Stimulated activated CD8-positive, alpha-beta memory T cell treated with anti-CD3 and anti-CD28 coated beads, Interleukin-2, amount 100 ng/mL, for 48 hours (primary cell): ENCODE data around the gene GPR179.
"Not testable (repeated sequence)": the region's sequence is repeated elsewhere in the genome, so short reads cannot be mapped to it uniquely, and the experiment has no call there.

Experiments
- DNase-seq, 2 donors: peaks; one replicate each; pipeline ENCODE4 v3.0.0-alpha.2; 2020; ENCODE audit warnings: low read depth in 2 of 2

GPR179 gene

GRCh38 chr17:38322156-38322779 lies 21.5 kb downstream of the GPR179 start:
- peak; percentile 50 to 65 for DNase-seq

- no peak for DNase-seq
Observed at GRCh38 chr17:38320482-38320881, 23.3 kb downstream of the GPR179 start.

- no peak for DNase-seq
Observed at GRCh38 chr17:38317081-38317480, 26.7 kb downstream of the GPR179 start.

- DNase-seq = no peak
Observed at GRCh38 chr17:38315497-38315896, 28.3 kb downstream of the GPR179 start.

GRCh38 chr17:38296834-38297517 lies 46.8 kb downstream of the GPR179 start, which contains the start of gene MRPL45:
TSS of gene MRPL45 (plus strand) at chr17:38297168. CDS start at chr17:38297184, 16 bp downstream.
- peak; percentile 93 to 94 for DNase-seq

- DNase-seq = not testable (repeated sequence)
Observed at GRCh38 chr17:38295602-38296365, 48.0 kb downstream of the GPR179 start.

- DNase-seq = not testable (repeated sequence)
Observed at GRCh38 chr17:38289760-38290159, 54.0 kb downstream of the GPR179 start.

GRCh38 chr17:38288217-38288827 lies 55.4 kb downstream of the GPR179 start:
- DNase-seq = not testable (repeated sequence)

GRCh38 chr17:38286501-38287091 lies 57.2 kb downstream of the GPR179 start:
- DNase-seq = peak in 1 of 2 donors; percentile 27

- not testable (repeated sequence) for DNase-seq
Observed at GRCh38 chr17:38285994-38286393, 57.8 kb downstream of the GPR179 start.
